ENCODE data around the gene SHMT2. TPM values are rescaled to one million over a fixed set of nuclear protein-coding genes. Genes with fewer than 3 reads are reported as not detected.

The SHMT2 gene
- total and polyA plus RNA-seq, 3 donors from 2014 or later: 24.8 to 33.9 (median 25.9) TPM

DNA sequence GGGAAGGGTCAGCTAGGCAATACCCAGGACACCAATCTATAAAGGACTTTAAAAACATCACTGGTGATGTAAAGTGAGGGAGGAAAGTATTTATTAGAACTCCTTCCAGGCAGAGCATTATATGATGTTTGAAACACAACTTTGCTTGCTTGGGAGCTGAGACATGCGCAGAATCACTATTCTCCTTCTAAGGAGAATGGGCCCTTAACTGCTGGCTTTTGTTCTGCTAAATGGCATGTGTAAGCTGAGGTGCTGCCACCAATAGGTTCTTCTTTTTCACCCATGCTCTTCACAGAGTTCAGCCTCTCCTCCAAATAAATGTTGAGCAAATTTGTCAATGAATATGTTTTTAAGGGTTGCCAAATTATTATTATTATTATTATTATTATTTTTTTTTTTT lies 17.5 kb downstream of the SHMT2 start:
- DNase-seq: no peak
- TF ChIP-seq, protein P1, sequence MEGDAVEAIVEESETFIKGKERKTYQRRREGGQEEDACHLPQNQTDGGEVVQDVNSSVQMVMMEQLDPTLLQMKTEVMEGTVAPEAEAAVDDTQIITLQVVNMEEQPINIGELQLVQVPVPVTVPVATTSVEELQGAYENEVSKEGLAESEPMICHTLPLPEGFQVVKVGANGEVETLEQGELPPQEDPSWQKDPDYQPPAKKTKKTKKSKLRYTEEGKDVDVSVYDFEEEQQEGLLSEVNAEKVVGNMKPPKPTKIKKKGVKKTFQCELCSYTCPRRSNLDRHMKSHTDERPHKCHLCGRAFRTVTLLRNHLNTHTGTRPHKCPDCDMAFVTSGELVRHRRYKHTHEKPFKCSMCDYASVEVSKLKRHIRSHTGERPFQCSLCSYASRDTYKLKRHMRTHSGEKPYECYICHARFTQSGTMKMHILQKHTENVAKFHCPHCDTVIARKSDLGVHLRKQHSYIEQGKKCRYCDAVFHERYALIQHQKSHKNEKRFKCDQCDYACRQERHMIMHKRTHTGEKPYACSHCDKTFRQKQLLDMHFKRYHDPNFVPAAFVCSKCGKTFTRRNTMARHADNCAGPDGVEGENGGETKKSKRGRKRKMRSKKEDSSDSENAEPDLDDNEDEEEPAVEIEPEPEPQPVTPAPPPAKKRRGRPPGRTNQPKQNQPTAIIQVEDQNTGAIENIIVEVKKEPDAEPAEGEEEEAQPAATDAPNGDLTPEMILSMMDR (IDR thresholded peaks at IDR 0.05): no peak
- TF ChIP-seq POLR2A (IDR thresholded peaks at IDR 0.05): no peak
- WGBS, 2 donors: 96 to 100% methylated on average over 1 of the region's 1 CpG
- intact Hi-C loops (cut with DNase I; ENCODE audit: low total_unique reads): no loop called here
- Histone ChIP-seq H3K36me3 (ENCODE audit: low read depth, missing control alignments) (no peaks in the 10 kb centered on the region), H3K27ac (no peak overlapping the region), H3K4me3 (no peak overlapping the region), H3K9me3 (no peaks in the 10 kb centered on the region), H3K27me3 (no peaks in the 10 kb centered on the region), H3K4me1 (peaks cover 10% of the 10 kb centered on the region)

DNA sequence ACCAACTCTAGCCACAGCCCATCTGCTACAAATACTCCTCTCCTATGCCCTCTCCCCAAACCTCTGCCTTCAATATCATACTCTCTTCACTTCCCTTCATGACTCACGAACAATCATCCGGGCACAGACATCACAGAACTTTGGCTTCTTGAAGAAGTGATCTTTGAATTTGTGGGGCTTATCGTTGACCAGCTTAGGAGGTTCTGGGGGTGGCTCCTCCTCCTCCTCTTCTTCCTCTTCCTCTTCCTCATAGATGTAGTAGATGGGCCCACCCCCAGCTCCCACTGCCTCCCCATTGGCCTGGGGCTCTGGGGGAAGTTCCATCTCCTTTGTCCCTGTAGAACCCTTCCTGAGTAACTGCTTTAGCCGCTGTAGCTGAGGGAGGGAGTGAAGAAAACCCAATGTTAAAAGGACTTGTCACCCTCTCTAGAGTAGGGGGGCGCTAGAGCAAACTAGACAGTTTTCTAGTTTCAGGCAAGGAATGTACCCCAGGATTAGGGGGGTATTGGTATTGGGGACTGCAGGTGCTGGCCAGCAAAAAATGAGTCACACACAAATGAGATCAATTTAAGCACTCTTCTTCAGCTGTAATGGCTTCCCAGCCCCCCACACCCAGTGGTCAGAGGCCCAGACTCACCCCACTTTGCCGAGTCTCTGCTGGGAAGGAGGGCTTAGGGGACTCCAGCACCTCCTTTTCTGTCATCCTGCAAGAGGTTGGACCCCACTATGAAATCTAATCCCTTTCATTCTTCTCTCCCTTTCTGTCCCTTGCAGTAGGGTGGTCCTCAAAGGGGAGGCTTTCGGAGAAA lies 19.6 kb downstream of the SHMT2 start:
- 80 to 84% methylated on average over 7 of the region's 7 CpGs for WGBS, 2 donors
- H3K27ac ChIP-seq: no peak overlapping the region

DNA sequence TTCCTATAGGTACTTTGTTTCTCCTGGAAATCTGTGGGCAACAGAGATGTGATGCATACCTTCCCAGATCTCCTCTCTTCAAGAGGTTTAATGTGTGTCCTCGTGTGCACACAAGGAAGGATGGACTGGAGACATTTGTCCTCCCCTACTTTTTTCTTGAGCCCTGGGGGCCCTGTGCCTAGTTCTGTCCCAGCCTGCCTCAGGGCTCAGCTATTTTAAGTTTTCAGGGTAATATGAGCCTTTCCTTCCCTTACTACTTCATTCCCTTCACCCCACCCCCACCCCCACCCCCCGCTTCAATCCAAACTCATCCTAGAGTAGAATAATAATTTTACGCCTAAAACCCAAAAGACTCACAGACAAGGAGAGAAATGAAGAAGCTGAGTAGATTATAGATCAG lies 21.0 kb downstream of the SHMT2 start:
- H3K9me3 ChIP-seq: no peaks in the 10 kb centered on the region
- WGBS, 2 donors: 77 to 94% methylated on average over 3 of the region's 3 CpGs
- H3K4me3 ChIP-seq: no peak overlapping the region
- TF ChIP-seq, protein P1 (IDR thresholded peaks at IDR 0.05): no peak
- TF ChIP-seq POLR2A (IDR thresholded peaks at IDR 0.05): no peak
- no peaks in the 10 kb centered on the region for H3K36me3 ChIP-seq (ENCODE audit: low read depth, missing control alignments)
- H3K27me3 ChIP-seq: no peaks in the 10 kb centered on the region
- no peaks in the 10 kb centered on the region for H3K4me1 ChIP-seq
- no peak for DNase-seq
- intact Hi-C loops (cut with DNase I; ENCODE audit: low total_unique reads): no loop called here
- H3K27ac ChIP-seq: no peak overlapping the region

More for the DNA sequence above, 19.6 kb downstream of the SHMT2 start:
- TF ChIP-seq POLR2A (IDR thresholded peaks at IDR 0.05): no peak
- TF ChIP-seq, protein P1 (IDR thresholded peaks at IDR 0.05): no peak
- Histone ChIP-seq H3K27me3 (no peaks in the 10 kb centered on the region), H3K36me3 (ENCODE audit: low read depth, missing control alignments) (no peaks in the 10 kb centered on the region), H3K9me3 (no peaks in the 10 kb centered on the region), H3K4me3 (no peak overlapping the region), H3K4me1 (no peaks in the 10 kb centered on the region)
- intact Hi-C loops (cut with DNase I; ENCODE audit: low total_unique reads): no loop called here
- no peak for DNase-seq

DNA sequence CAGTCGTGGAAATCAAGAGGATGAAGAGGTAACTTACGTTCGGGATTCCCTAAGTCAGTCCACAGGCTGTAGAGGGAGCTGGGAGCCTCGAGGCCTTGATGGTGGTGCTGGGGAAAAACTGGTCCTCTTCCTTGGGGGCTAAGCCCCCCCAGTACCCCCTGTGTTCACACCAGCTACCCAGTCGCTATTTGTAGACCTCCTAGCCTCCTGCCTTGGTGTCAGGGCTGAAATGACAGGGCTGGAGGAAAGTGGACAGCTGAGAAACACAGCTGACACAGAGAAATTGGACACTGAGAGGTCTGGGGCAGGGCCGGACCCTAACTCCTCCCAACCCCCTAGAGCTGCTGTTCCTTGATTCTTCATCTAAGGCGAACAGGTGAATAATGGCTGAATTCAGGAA lies 21.4 kb downstream of the SHMT2 start, which contains the start of gene STAC3:
Gene STAC3, minus strand, starts transcription at position 232 of the 400 bp plus-strand sequence. CDS start 1,551 bp downstream, outside the sequence.
- no peak for DNase-seq
- Histone ChIP-seq H3K4me1 (no peaks in the 10 kb centered on the region), H3K9me3 (no peaks in the 10 kb centered on the region), H3K27me3 (no peaks in the 10 kb centered on the region), H3K27ac (no peak within 1 kb of the TSS), H3K36me3 (ENCODE audit: low read depth, missing control alignments) (no peaks in the 10 kb centered on the region), H3K4me3 (no peak within 1 kb of the TSS)
- 62 to 83% methylated on average over 7 of the region's 7 CpGs for WGBS, 2 donors
- TF ChIP-seq, protein P1 (IDR thresholded peaks at IDR 0.05): no peak
- no peak for TF ChIP-seq POLR2A (IDR thresholded peaks at IDR 0.05)
- intact Hi-C loops (cut with DNase I; ENCODE audit: low total_unique reads): no loop called here
